HG03060 (cell line): ENCODE data around the gene SHCBP1L.

Experiments
- ATAC-seq: cut with Tn5 transposase; IDR thresholded peaks from one replicate; pipeline ENCODE4 v1.9.1; 2021; ENCODE audit warnings: low read depth, moderate number of reproducible peaks; ENCODE audit not compliant: unreplicated experiment

The SHCBP1L gene

GRCh38 chr1:182952677-182953444 lies at the start of gene SHCBP1L:
Gene SHCBP1L, minus strand, starts transcription at chr1:182953166. Its CDS starts 33 bp downstream, at chr1:182953133.
- ATAC-seq, result no peak

GRCh38 chr1:183002267-183002666 lies 49.3 kb upstream of the SHCBP1L start:
- ATAC-seq, result no peak

- no peak for ATAC-seq
Observed at GRCh38 chr1:183000167-183000962, 47.4 kb upstream of the SHCBP1L start.

- no peak for ATAC-seq
Observed at GRCh38 chr1:182998482-182998881, 45.5 kb upstream of the SHCBP1L start.

GRCh38 chr1:182996816-182997215 lies 43.9 kb upstream of the SHCBP1L start:
- no peak for ATAC-seq

- no peak for ATAC-seq
Observed at GRCh38 chr1:182995894-182996293, 42.9 kb upstream of the SHCBP1L start.

GRCh38 chr1:182993746-182994145 lies 40.8 kb upstream of the SHCBP1L start:
- no peak for ATAC-seq

- ATAC-seq, result no peak
Observed at GRCh38 chr1:182990413-182991144, 37.6 kb upstream of the SHCBP1L start.

GRCh38 chr1:182985876-182986275 lies 32.9 kb upstream of the SHCBP1L start:
- ATAC-seq, result no peak

GRCh38 chr1:182984621-182985020 lies 31.7 kb upstream of the SHCBP1L start:
- ATAC-seq, result no peak

- no peak for ATAC-seq
Observed at GRCh38 chr1:182984138-182984537, 31.2 kb upstream of the SHCBP1L start.

- ATAC-seq, result no peak
Observed at GRCh38 chr1:182978151-182978853, 25.3 kb upstream of the SHCBP1L start.

GRCh38 chr1:182977480-182977879 lies 24.5 kb upstream of the SHCBP1L start:
- ATAC-seq, result no peak

GRCh38 chr1:182974506-182975191 lies 21.7 kb upstream of the SHCBP1L start:
- ATAC-seq, result no peak

GRCh38 chr1:182972829-182973228 lies 19.9 kb upstream of the SHCBP1L start:
- no peak for ATAC-seq

- ATAC-seq, result no peak
Observed at GRCh38 chr1:182972231-182972630, 19.3 kb upstream of the SHCBP1L start.

GRCh38 chr1:182971219-182971618 lies 18.3 kb upstream of the SHCBP1L start:
- no peak for ATAC-seq

GRCh38 chr1:182968836-182969734 lies 16.1 kb upstream of the SHCBP1L start:
- ATAC-seq, result no peak
